HepG2 (cell line): ENCODE data around the gene TET3.
"Not testable (repeated sequence)": the region's sequence is repeated elsewhere in the genome, so short reads cannot be mapped to it uniquely, and the experiment has no call there.

Experiments
- EZH2 ChIP-seq: conservative IDR thresholded peaks from 2 replicates; pipeline ENCODE4 v1.6.1; 2012; ENCODE audit warnings: mild to moderate bottlenecking, low read depth, low read length, moderate library complexity
- NBN ChIP-seq: fragments of 450-650 bp; conservative IDR thresholded peaks from 2 replicates; pipeline ENCODE4 v1.6.1; 2017
- NFE2L1 ChIP-seq: sonication (generic); formaldehyde crosslinking; IDR thresholded peaks from 2 replicates; pipeline ENCODE4 v1.4.0; 2020; ENCODE audit warnings: missing genetic modification reagents, mild to moderate bottlenecking, borderline replicate concordance
- POLR2A ChIP-seq, 2 experiments: IDR thresholded peaks; 2 replicates each; pipeline ENCODE4 v1.6.1; 2011; ENCODE audit warnings: low read depth in 2 of 2, low read length in 2 of 2, mild to moderate bottlenecking in 1 of 2, moderate library complexity in 1 of 2; ENCODE audit not compliant: insufficient read depth in 1 of 2
- POLR2AphosphoS5 ChIP-seq: IDR thresholded peaks from 2 replicates; pipeline ENCODE4 v1.6.1; 2012; ENCODE audit warnings: low read depth, low read length
- SIN3A ChIP-seq: IDR thresholded peaks from 2 replicates; pipeline ENCODE4 v1.6.1; 2011; ENCODE audit warnings: low read depth, mild to moderate bottlenecking, control low read depth, low read length, borderline replicate concordance
- SRF ChIP-seq: IDR thresholded peaks from 2 replicates; pipeline ENCODE4 v1.6.1; 2011; ENCODE audit warnings: mild to moderate bottlenecking, low read depth, low read length, moderate library complexity
- SRSF9 ChIP-seq: fragments of 200-400 bp; formaldehyde crosslinking; IDR thresholded peaks from 2 replicates; pipeline ENCODE4 v1.6.1; 2018; ENCODE audit warnings: borderline replicate concordance, mild to moderate bottlenecking, low read depth, low read length; ENCODE audit not compliant: insufficient read depth, poor library complexity, severe bottlenecking
- ZEB1 ChIP-seq: IDR thresholded peaks from 2 replicates; pipeline ENCODE4 v1.6.1; 2012; ENCODE audit warnings: mild to moderate bottlenecking, low read depth, inconsistent platforms; ENCODE audit not compliant: insufficient replicate concordance
- TF ChIP-seq, protein P1 (sequence below), 2 experiments: sonication (generic) in 1 of 2; formaldehyde crosslinking in 1 of 2; IDR thresholded peaks; 2 replicates each; pipeline versions ENCODE4 v1.4.0 to v1.6.1; 2018 to 2020; ENCODE audit warnings: missing genetic modification reagents in 2 of 2, borderline replicate concordance in 1 of 2, low read depth in 1 of 2, mild to moderate bottlenecking in 1 of 2, missing biosample characterization in 1 of 2
- TF ChIP-seq, protein P2 (sequence below): sonication (generic); formaldehyde crosslinking; IDR thresholded peaks from 2 replicates; pipeline ENCODE4 v1.5.0; 2020; ENCODE audit warnings: mild to moderate bottlenecking, missing genetic modification reagents, moderate library complexity

DNA sequence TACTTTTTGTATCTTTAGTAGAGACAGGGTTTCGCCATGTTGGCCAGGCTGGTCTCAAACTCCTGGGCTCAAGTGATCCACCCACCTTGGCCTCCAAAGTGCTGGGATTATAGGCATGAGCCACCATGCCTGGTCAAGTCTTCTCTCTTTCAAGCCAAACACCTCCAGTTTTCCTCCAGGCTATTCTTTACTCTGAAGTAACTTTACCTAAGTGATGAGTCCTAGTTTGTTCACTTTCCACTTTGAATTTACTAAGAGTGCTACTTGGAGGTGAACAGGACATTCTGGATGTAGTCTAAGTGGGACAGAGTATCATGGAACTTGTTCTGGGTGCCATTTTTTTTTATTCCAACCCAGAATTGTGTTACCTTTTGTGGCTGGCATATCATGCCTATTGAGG, 44.6 kb upstream of the TET3 start:
- TF ChIP-seq, protein P1, sequence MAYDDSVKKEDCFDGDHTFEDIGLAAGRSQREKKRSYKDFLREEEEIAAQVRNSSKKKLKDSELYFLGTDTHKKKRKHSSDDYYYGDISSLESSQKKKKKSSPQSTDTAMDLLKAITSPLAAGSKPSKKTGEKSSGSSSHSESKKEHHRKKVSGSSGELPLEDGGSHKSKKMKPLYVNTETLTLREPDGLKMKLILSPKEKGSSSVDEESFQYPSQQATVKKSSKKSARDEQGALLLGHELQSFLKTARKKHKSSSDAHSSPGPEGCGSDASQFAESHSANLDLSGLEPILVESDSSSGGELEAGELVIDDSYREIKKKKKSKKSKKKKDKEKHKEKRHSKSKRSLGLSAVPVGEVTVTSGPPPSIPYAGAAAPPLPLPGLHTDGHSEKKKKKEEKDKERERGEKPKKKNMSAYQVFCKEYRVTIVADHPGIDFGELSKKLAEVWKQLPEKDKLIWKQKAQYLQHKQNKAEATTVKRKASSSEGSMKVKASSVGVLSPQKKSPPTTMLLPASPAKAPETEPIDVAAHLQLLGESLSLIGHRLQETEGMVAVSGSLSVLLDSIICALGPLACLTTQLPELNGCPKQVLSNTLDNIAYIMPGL (CRISPR knock-in tag; IDR thresholded peaks at IDR 0.05; ENCODE audit: borderline replicate concordance in 1 of 2, low read depth in 1 of 2), result not testable (repeated sequence)
- TF ChIP-seq, protein P2, sequence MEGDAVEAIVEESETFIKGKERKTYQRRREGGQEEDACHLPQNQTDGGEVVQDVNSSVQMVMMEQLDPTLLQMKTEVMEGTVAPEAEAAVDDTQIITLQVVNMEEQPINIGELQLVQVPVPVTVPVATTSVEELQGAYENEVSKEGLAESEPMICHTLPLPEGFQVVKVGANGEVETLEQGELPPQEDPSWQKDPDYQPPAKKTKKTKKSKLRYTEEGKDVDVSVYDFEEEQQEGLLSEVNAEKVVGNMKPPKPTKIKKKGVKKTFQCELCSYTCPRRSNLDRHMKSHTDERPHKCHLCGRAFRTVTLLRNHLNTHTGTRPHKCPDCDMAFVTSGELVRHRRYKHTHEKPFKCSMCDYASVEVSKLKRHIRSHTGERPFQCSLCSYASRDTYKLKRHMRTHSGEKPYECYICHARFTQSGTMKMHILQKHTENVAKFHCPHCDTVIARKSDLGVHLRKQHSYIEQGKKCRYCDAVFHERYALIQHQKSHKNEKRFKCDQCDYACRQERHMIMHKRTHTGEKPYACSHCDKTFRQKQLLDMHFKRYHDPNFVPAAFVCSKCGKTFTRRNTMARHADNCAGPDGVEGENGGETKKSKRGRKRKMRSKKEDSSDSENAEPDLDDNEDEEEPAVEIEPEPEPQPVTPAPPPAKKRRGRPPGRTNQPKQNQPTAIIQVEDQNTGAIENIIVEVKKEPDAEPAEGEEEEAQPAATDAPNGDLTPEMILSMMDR (CRISPR knock-in tag), result not testable (repeated sequence)
- not testable (repeated sequence) for TF ChIP-seq POLR2A (IDR thresholded peaks at IDR 0.05; ENCODE audit: insufficient read depth in 1 of 2, low read depth in 2 of 2, low read length in 2 of 2); ZEB1; NFE2L1; POLR2AphosphoS5; SRSF9; SRF; SIN3A; EZH2; NBN
